ENCODE results near the gene RHOT2. TPM values are rescaled to one million over a fixed set of nuclear protein-coding genes. Genes with fewer than 3 reads are reported as not detected.

RHOT2 gene
- total and polyA plus RNA-seq, 2 experiments from 2014 or later, result 129 to 163 TPM

GRCh38 chr16:619476-620100 is 48.3 kb upstream of the RHOT2 start:
- H2AFZ ChIP-seq, result no peak overlapping the region
- peaks cover 12% of the 10 kb centered on the region; the same call in 1 of the 2 replicates for H3K4me1 ChIP-seq (ENCODE audit: insufficient read depth)
- H3K27me3 Mint-ChIP-seq (ENCODE audit: insufficient read depth, low read depth, poor library complexity), result peaks cover 7% of the 10 kb centered on the region
- ATAC-seq (no peak), DNase-seq (ENCODE audit: low spot score) (no peak)
- H3K36me3 ChIP-seq (ENCODE audit: insufficient read depth), result no peaks in the 10 kb centered on the region
- peaks cover 3% of the 10 kb centered on the region; the same call in 1 of the 3 replicates for H3K36me3 Mint-ChIP-seq (ENCODE audit: low read depth)
- no peaks in the 10 kb centered on the region; the same call in 1 of the 2 replicates for H3K79me2 ChIP-seq (replicated peaks; ENCODE audit: insufficient read depth)
- H3K27me3 ChIP-seq (ENCODE audit: insufficient read depth), result no peaks in the 10 kb centered on the region
- no peak for TF ChIP-seq ETS1 (IDR thresholded peaks at IDR 0.05)
- TF ChIP-seq REST (IDR thresholded peaks at IDR 0.05; ENCODE audit: unreplicated experiment), result no peak
- TF ChIP-seq EZH2 (IDR thresholded peaks at IDR 0.05; ENCODE audit: low read depth, unreplicated experiment), result no peak
- no peak for TF ChIP-seq ZNF331 (CRISPR knock-in tag; IDR thresholded peaks at IDR 0.05; ENCODE audit: low read depth)
- no peak for TF ChIP-seq ZNF462 (CRISPR knock-in tag; IDR thresholded peaks at IDR 0.05)
- TF ChIP-seq JUNB (IDR thresholded peaks at IDR 0.05; ENCODE audit: unreplicated experiment), result no peak
- no peak for TF ChIP-seq NANOG (IDR thresholded peaks at IDR 0.05; ENCODE audit: borderline replicate concordance)
- H3K4me3 ChIP-seq, result no peak overlapping the region
- peaks cover 8% of the 10 kb centered on the region; the same call in 1 of the 2 replicates for H4K20me1 ChIP-seq (replicated peaks; ENCODE audit: insufficient read depth)
- H3K4me2 ChIP-seq, result no peak overlapping the region
- H3F3A ChIP-seq (replicated peaks; ENCODE audit: low read depth), result peaks cover 21% of the 10 kb centered on the region
- no peaks in the 10 kb centered on the region for H3K9me2 ChIP-seq (ENCODE audit: insufficient read depth)
- H3K4me3 Mint-ChIP-seq, result no peak overlapping the region
- H3K27ac Mint-ChIP-seq, result no peak overlapping the region
- no peak overlapping the region for H3K27ac ChIP-seq (ENCODE audit: low read depth)
- H3K9me3 Mint-ChIP-seq, result no peaks in the 10 kb centered on the region; the same call in 2 of the 3 replicates
- H3K4me1 Mint-ChIP-seq, result peaks cover 26% of the 10 kb centered on the region
